ENCODE measurements around the gene WIPF1. TPM values are rescaled to one million over a fixed set of nuclear protein-coding genes. Genes with fewer than 3 reads are reported as not detected.

WIPF1 gene
- total RNA-seq, 4 donors from 2014 or later, result 4.8 to 21.8 (median 7.3) TPM

GRCh38 chr2:174632841-174633622 is 35.4 kb upstream of the WIPF1 start:
- Histone ChIP-seq H3K27ac (peak overlapping the region; percentile 79), H3K4me1 (peaks cover 52% of the 10 kb centered on the region)

GRCh38 chr2:174631009-174631981 is 33.7 kb upstream of the WIPF1 start:
- WGBS, result 80% methylated on average over 11 of the region's 11 CpGs
- no peak for TF ChIP-seq CTCF (IDR thresholded peaks at IDR 0.05)
- TF ChIP-seq POLR2AphosphoS5 (IDR thresholded peaks at IDR 0.05), result no peak
- no peak for TF ChIP-seq POLR2A (IDR thresholded peaks at IDR 0.05)
- TF ChIP-seq EP300 (IDR thresholded peaks at IDR 0.05), result no peak
- Histone ChIP-seq H3K4me3 (no peak overlapping the region), H3K36me3 (no peaks in the 10 kb centered on the region), H3K27ac (peak overlapping the region; percentile 41), H3K4me1 (peaks cover 53% of the 10 kb centered on the region), H3K9me3 (no peaks in the 10 kb centered on the region), H3K27me3 (no peaks in the 10 kb centered on the region)
- no peak for DNase-seq (ENCODE audit: low spot score in 2 of 2)

More at GRCh38 chr2:174632841-174633622, 35.4 kb upstream of the WIPF1 start:
- no peak for DNase-seq (ENCODE audit: low spot score in 2 of 2)
- TF ChIP-seq CTCF (IDR thresholded peaks at IDR 0.05) (no peak), EP300 (IDR thresholded peaks at IDR 0.05) (no peak), POLR2AphosphoS5 (IDR thresholded peaks at IDR 0.05) (no peak), POLR2A (IDR thresholded peaks at IDR 0.05) (no peak)
- no peaks in the 10 kb centered on the region for H3K27me3 ChIP-seq
- no peaks in the 10 kb centered on the region for H3K36me3 ChIP-seq
- H3K4me3 ChIP-seq, result peak overlapping the region; percentile 41
- WGBS, result 47% methylated on average over 7 of the region's 7 CpGs
- no peaks in the 10 kb centered on the region for H3K9me3 ChIP-seq

- Histone ChIP-seq H3K27ac (peak overlapping the region; percentile 41), H3K27me3 (no peaks in the 10 kb centered on the region), H3K4me3 (no peak overlapping the region), H3K9me3 (no peaks in the 10 kb centered on the region), H3K36me3 (no peaks in the 10 kb centered on the region), H3K4me1 (peaks cover 48% of the 10 kb centered on the region)
- no peak for DNase-seq (ENCODE audit: low spot score in 2 of 2)
- TF ChIP-seq POLR2AphosphoS5 (IDR thresholded peaks at IDR 0.05) (no peak), POLR2A (IDR thresholded peaks at IDR 0.05) (no peak)
- 72% methylated on average over 3 of the region's 3 CpGs for WGBS
These were observed 32.5 kb upstream of the WIPF1 start for GRCh38 chr2:174630107-174630506.

GRCh38 chr2:174629506-174629905 is 31.9 kb upstream of the WIPF1 start:
- no peak for TF ChIP-seq EP300 (IDR thresholded peaks at IDR 0.05)
- TF ChIP-seq CTCF (IDR thresholded peaks at IDR 0.05), result no peak
- TF ChIP-seq POLR2AphosphoS5 (IDR thresholded peaks at IDR 0.05), result no peak
- TF ChIP-seq POLR2A (IDR thresholded peaks at IDR 0.05), result no peak
- no peaks in the 10 kb centered on the region for H3K27me3 ChIP-seq
- H3K27ac ChIP-seq, result peak overlapping the region; percentile 48
- DNase-seq (ENCODE audit: low spot score in 2 of 2), result no peak
- peaks cover 42% of the 10 kb centered on the region for H3K4me1 ChIP-seq
- WGBS, result 81% methylated on average over 6 of the region's 6 CpGs
- H3K9me3 ChIP-seq, result no peaks in the 10 kb centered on the region
- H3K36me3 ChIP-seq, result no peaks in the 10 kb centered on the region
- no peak overlapping the region for H3K4me3 ChIP-seq

- TF ChIP-seq POLR2AphosphoS5 (IDR thresholded peaks at IDR 0.05) (no peak), EP300 (IDR thresholded peaks at IDR 0.05) (no peak), POLR2A (IDR thresholded peaks at IDR 0.05) (no peak), CTCF (IDR thresholded peaks at IDR 0.05) (no peak)
- no peak for DNase-seq (ENCODE audit: low spot score in 2 of 2)
- Histone ChIP-seq H3K36me3 (no peaks in the 10 kb centered on the region), H3K27ac (peak overlapping the region; percentile 8), H3K4me3 (no peak overlapping the region), H3K9me3 (no peaks in the 10 kb centered on the region), H3K4me1 (peaks cover 34% of the 10 kb centered on the region), H3K27me3 (no peaks in the 10 kb centered on the region)
- 76% methylated on average over 2 of the region's 2 CpGs for WGBS
These were observed 31.0 kb upstream of the WIPF1 start for GRCh38 chr2:174628528-174629169.
